BLaER1 treated with 17β-estradiol and CSF1 and Interleukin-3, amounts not matched to agents 10 nM and 100 nM (cell line): ENCODE data around the gene SYNE3.

ENCODE experiments used
- H3K27ac ChIP-seq, 11 experiments: shearing (Covaris generic); formaldehyde crosslinking; 2 replicates each; pipeline ENCODE4 v1.8.1; 2022
- H3K27me3 ChIP-seq, 11 experiments: shearing (Covaris generic); formaldehyde crosslinking; 2 replicates each; pipeline ENCODE4 v1.8.1; 2022
- H3K36me3 ChIP-seq, 11 experiments: shearing (Covaris generic); formaldehyde crosslinking; 2 replicates each; pipeline ENCODE4 v1.8.1; 2022
- H3K4me1 ChIP-seq, 10 experiments: shearing (Covaris generic); formaldehyde crosslinking; 2 replicates each; pipeline ENCODE4 v1.8.1; 2022
- H3K4me2 ChIP-seq, 11 experiments: shearing (Covaris generic); formaldehyde crosslinking; 2 replicates each; pipeline ENCODE4 v1.8.1; 2022
- H3K4me3 ChIP-seq, 10 experiments: shearing (Covaris generic); formaldehyde crosslinking; 2 replicates each; pipeline ENCODE4 v1.8.1; 2022
- H3K9ac ChIP-seq, 11 experiments: shearing (Covaris generic); formaldehyde crosslinking; 2 replicates each; pipeline ENCODE4 v1.8.1; 2022
- H3K9me3 ChIP-seq, 11 experiments: shearing (Covaris generic); formaldehyde crosslinking; replicated peaks in 1 of 11; 2 replicates each; pipeline ENCODE4 v1.8.1; 2022
- H4K20me1 ChIP-seq, 11 experiments: shearing (Covaris generic); formaldehyde crosslinking; 2 replicates each; pipeline ENCODE4 v1.8.1; 2022
- Cebpa-rat ChIP-seq, 11 experiments: shearing (Covaris generic); IDR thresholded peaks; 2 replicates each; pipeline ENCODE4 v1.8.1; 2022

SYNE3 gene

GRCh38 chr14:95516554-95517181 is at the start of gene SYNE3:
Gene SYNE3 (minus strand): TSS chr14:95516650. CDS start chr14:95475821, 40,829 bp downstream.
- no peaks in the 10 kb centered on the region for H3K27me3 ChIP-seq
- H3K9me3 ChIP-seq, result no peaks in the 10 kb centered on the region
- H3K9ac ChIP-seq, result peak within 1 kb of the TSS; percentile 80 to 92 (median 87)
- H4K20me1 ChIP-seq, result peaks cover 0 to 36% (median 17%) of the 10 kb centered on the region in 11 experiments; a peak in 14 of 22 replicates
- H3K4me1 ChIP-seq, result peaks cover 77 to 91% (median 88%) of the 10 kb centered on the region in 10 experiments
- TF ChIP-seq Cebpa-rat (IDR thresholded peaks at IDR 0.05), result no peak
- peak within 1 kb of the TSS; percentile 94 to 100 (median 100) for H3K4me2 ChIP-seq
- peak within 1 kb of the TSS; percentile 55 to 85 (median 75) for H3K4me3 ChIP-seq
- H3K27ac ChIP-seq, result peak within 1 kb of the TSS; percentile 58 to 98 (median 94); a peak in 21 of 22 replicates
- peaks cover 0 to 13% (median 0%) of the 10 kb centered on the region in 11 experiments; a peak in 6 of 22 replicates for H3K36me3 ChIP-seq

GRCh38 chr14:95564060-95564459 is 47.6 kb upstream of the SYNE3 start:
- H3K9me3 ChIP-seq, result no peaks in the 10 kb centered on the region
- no peak for TF ChIP-seq Cebpa-rat (IDR thresholded peaks at IDR 0.05)

GRCh38 chr14:95562892-95563685 is 46.6 kb upstream of the SYNE3 start:
- Histone ChIP-seq H4K20me1 (no peaks in the 10 kb centered on the region), H3K4me2 (peak overlapping the region in 8 of 11 experiments; percentile 10 to 63 (median 50); a peak in 12 of 22 replicates), H3K4me3 (no peak overlapping the region), H3K27ac (no peak overlapping the region), H3K36me3 (no peaks in the 10 kb centered on the region), H3K4me1 (peaks cover 0 to 36% (median 20%) of the 10 kb centered on the region in 10 experiments; a peak in 14 of 20 replicates), H3K9ac (no peak overlapping the region), H3K9me3 (no peaks in the 10 kb centered on the region), H3K27me3 (no peaks in the 10 kb centered on the region)
- TF ChIP-seq Cebpa-rat (IDR thresholded peaks at IDR 0.05), result no peak

More at GRCh38 chr14:95564060-95564459, 47.6 kb upstream of the SYNE3 start:
- Histone ChIP-seq H3K9ac (no peak overlapping the region), H3K27ac (no peak overlapping the region), H3K4me1 (peaks cover 0 to 41% (median 24%) of the 10 kb centered on the region in 10 experiments; a peak in 14 of 20 replicates), H4K20me1 (no peaks in the 10 kb centered on the region), H3K36me3 (no peaks in the 10 kb centered on the region), H3K4me2 (peak overlapping the region in 1 of 11 experiments; percentile 8; a peak in 1 of 22 replicates), H3K4me3 (no peak overlapping the region), H3K27me3 (no peaks in the 10 kb centered on the region)

- Histone ChIP-seq H3K9me3 (no peaks in the 10 kb centered on the region), H3K4me1 (peaks cover 0 to 51% (median 29%) of the 10 kb centered on the region in 10 experiments; a peak in 14 of 20 replicates), H3K27ac (no peak overlapping the region; a peak in 1 of 22 replicates), H3K36me3 (no peaks in the 10 kb centered on the region), H4K20me1 (no peaks in the 10 kb centered on the region), H3K27me3 (no peaks in the 10 kb centered on the region), H3K9ac (no peak overlapping the region), H3K4me3 (no peak overlapping the region), H3K4me2 (peak overlapping the region in 1 of 11 experiments; percentile 26; a peak in 1 of 22 replicates)
- TF ChIP-seq Cebpa-rat (IDR thresholded peaks at IDR 0.05), result no peak
Observed at GRCh38 chr14:95561001-95561412, 44.6 kb upstream of the SYNE3 start.

- TF ChIP-seq Cebpa-rat (IDR thresholded peaks at IDR 0.05), result no peak
- Histone ChIP-seq H3K27ac (no peak overlapping the region), H3K9me3 (peaks cover 0 to 6% (median 0%) of the 10 kb centered on the region in 11 experiments; a peak in 3 of 22 replicates), H4K20me1 (no peaks in the 10 kb centered on the region), H3K9ac (no peak overlapping the region), H3K27me3 (no peaks in the 10 kb centered on the region), H3K4me1 (peaks cover 0 to 52% (median 31%) of the 10 kb centered on the region in 10 experiments; a peak in 14 of 20 replicates), H3K4me3 (no peak overlapping the region), H3K36me3 (peaks cover 0 to 6% (median 0%) of the 10 kb centered on the region in 11 experiments; a peak in 1 of 22 replicates), H3K4me2 (no peak overlapping the region)
Observed at GRCh38 chr14:95559203-95559602, 42.8 kb upstream of the SYNE3 start.

GRCh38 chr14:95557832-95558231 is 41.4 kb upstream of the SYNE3 start:
- no peak for TF ChIP-seq Cebpa-rat (IDR thresholded peaks at IDR 0.05)

GRCh38 chr14:95557291-95557690 is 40.8 kb upstream of the SYNE3 start:
- peaks cover 0 to 10% (median 0%) of the 10 kb centered on the region in 11 experiments; a peak in 2 of 22 replicates for H4K20me1 ChIP-seq
- TF ChIP-seq Cebpa-rat (IDR thresholded peaks at IDR 0.05), result no peak
- no peak overlapping the region for H3K9ac ChIP-seq
- H3K4me1 ChIP-seq, result peaks cover 0 to 38% (median 17%) of the 10 kb centered on the region in 10 experiments; a peak in 14 of 20 replicates
- H3K36me3 ChIP-seq, result peaks cover 0 to 6% (median 0%) of the 10 kb centered on the region in 11 experiments; a peak in 2 of 22 replicates
- H3K27me3 ChIP-seq, result no peaks in the 10 kb centered on the region
- no peak overlapping the region for H3K4me3 ChIP-seq
- no peak overlapping the region for H3K4me2 ChIP-seq
- H3K9me3 ChIP-seq, result peaks cover 0 to 6% (median 0%) of the 10 kb centered on the region in 11 experiments; a peak in 3 of 22 replicates
- H3K27ac ChIP-seq, result no peak overlapping the region

More at GRCh38 chr14:95557832-95558231, 41.4 kb upstream of the SYNE3 start:
- peaks cover 0 to 6% (median 0%) of the 10 kb centered on the region in 11 experiments; a peak in 3 of 22 replicates for H3K9me3 ChIP-seq
- no peak overlapping the region for H3K4me2 ChIP-seq
- H3K36me3 ChIP-seq, result peaks cover 0 to 6% (median 0%) of the 10 kb centered on the region in 11 experiments; a peak in 2 of 22 replicates
- no peaks in the 10 kb centered on the region for H3K27me3 ChIP-seq
- H3K4me1 ChIP-seq, result peaks cover 0 to 43% (median 23%) of the 10 kb centered on the region in 10 experiments; a peak in 14 of 20 replicates
- peaks cover 0 to 5% (median 0%) of the 10 kb centered on the region in 11 experiments; a peak in 1 of 22 replicates for H4K20me1 ChIP-seq
- H3K4me3 ChIP-seq, result no peak overlapping the region
- H3K9ac ChIP-seq, result no peak overlapping the region
- H3K27ac ChIP-seq, result no peak overlapping the region

GRCh38 chr14:95555053-95555452 is 38.6 kb upstream of the SYNE3 start:
- H3K4me2 ChIP-seq, result no peak overlapping the region
- peaks cover 0 to 16% (median 8%) of the 10 kb centered on the region in 11 experiments; a peak in 10 of 22 replicates for H3K36me3 ChIP-seq
- no peak overlapping the region for H3K27ac ChIP-seq
- peaks cover 0 to 6% (median 0%) of the 10 kb centered on the region in 11 experiments; a peak in 3 of 22 replicates for H3K9me3 ChIP-seq
- H3K4me1 ChIP-seq, result peaks cover 0 to 25% (median 11%) of the 10 kb centered on the region in 10 experiments; a peak in 14 of 20 replicates
- no peaks in the 10 kb centered on the region for H3K27me3 ChIP-seq
- TF ChIP-seq Cebpa-rat (IDR thresholded peaks at IDR 0.05), result no peak
- peaks cover 0 to 16% (median 0%) of the 10 kb centered on the region in 11 experiments; a peak in 2 of 22 replicates for H4K20me1 ChIP-seq
- H3K4me3 ChIP-seq, result no peak overlapping the region
- H3K9ac ChIP-seq, result no peak overlapping the region
